ENCODE data around the gene ARSG. TPM values are rescaled to one million over a fixed set of nuclear protein-coding genes. Genes with fewer than 3 reads are reported as not detected.
"Not testable (repeated sequence)": the region's sequence is repeated elsewhere in the genome, so short reads cannot be mapped to it uniquely, and the experiment has no call there.

ARSG gene
- total and polyA plus RNA-seq, 2 of the 4 experiments (the other 2 are of a cell fraction), result 2.9 to 3.0 TPM

GRCh38 chr17:68309066-68309670 is 17.9 kb downstream of the ARSG start:
- H3K36me3 ChIP-seq (ENCODE audit: control insufficient read depth, insufficient read depth, low read length); H2BK20ac ChIP-seq (ENCODE audit: low read depth, low read length); H2BK120ac ChIP-seq (ENCODE audit: low read depth, low read length); dilution Hi-C loops (cut with HindIII; ENCODE audit: low sequenced_read_pairs, unreplicated experiment); H4K5ac ChIP-seq (ENCODE audit: low read depth, low read length); H3K4ac ChIP-seq (ENCODE audit: low read depth, low read length); ATAC-seq (ENCODE audit: low read depth); BruUV-seq (replicated peaks); DNase-seq; H3K9me3 ChIP-seq (ENCODE audit: control insufficient read depth, insufficient read depth, low read length); H2BK15ac ChIP-seq (ENCODE audit: low read depth, low read length); H3K79me1 ChIP-seq (ENCODE audit: low read depth in 1 of 2, low read length in 2 of 2); H3K4me1 ChIP-seq (ENCODE audit: control insufficient read depth, insufficient read depth, low read length); H2AK5ac ChIP-seq (ENCODE audit: low read depth, low read length); CTCF ChIA-PET; H4K8ac ChIP-seq (ENCODE audit: low read depth in 2 of 2, low read length in 2 of 2); H2BK5ac ChIP-seq (ENCODE audit: low read depth, low read length, poor library complexity, severe bottlenecking); H3K9ac ChIP-seq (ENCODE audit: low read depth, low read length); H4K91ac ChIP-seq (ENCODE audit: insufficient read depth, low read depth, low read length); POLR2A ChIA-PET (ENCODE audit: unreplicated experiment); H2AFZ ChIP-seq (replicated peaks; ENCODE audit: low read length, poor library complexity); H3K4me3 ChIP-seq (ENCODE audit: insufficient read depth, low read depth, low read length); H3K56ac ChIP-seq (ENCODE audit: extremely low read depth, insufficient read depth, low read length); intact Hi-C loops (cut with micrococcal nuclease); in situ Hi-C loops (cut with MboI; ENCODE audit: low sequenced_read_pairs); H2AK9ac ChIP-seq (replicated peaks; ENCODE audit: low read depth, low read length, poor library complexity); H3K18ac ChIP-seq (ENCODE audit: low read depth, low read length); H3K14ac ChIP-seq (replicated peaks; ENCODE audit: low read depth, low read length); H3K9me1 ChIP-seq (ENCODE audit: insufficient read depth, low read length); H3K4me2 ChIP-seq (ENCODE audit: low read depth, low read length); H4K20me1 ChIP-seq (ENCODE audit: insufficient read depth, low read length); H3K27me3 ChIP-seq (ENCODE audit: control insufficient read depth, insufficient read depth, low read length); H3K23ac ChIP-seq (ENCODE audit: low read depth, low read length); H3K27ac ChIP-seq (ENCODE audit: insufficient read depth, low read length): not testable (repeated sequence)
- WGBS, 2 experiments (ENCODE audit: extremely low coverage in 2 of 2, insufficient read length in 1 of 2), result 97% methylated on average over 15 of the region's 28 CpGs; no CpG with 5 or more reads in 1 of the 2 experiments

Data from IMR-90 (cell line).